AG04450 (cell line): ENCODE measurements around the gene TRIM3. TPM values are rescaled to one million over a fixed set of nuclear protein-coding genes. Genes with fewer than 3 reads are reported as not detected.

Experiments used
- CTCF ChIA-PET: fragments of 300-600, 350-600 bp; formaldehyde crosslinking; extraction: SDS; loops from one replicate; lab custom pipeline; 2022; ENCODE audit warnings: antibody characterized with exemption, inconsistent platforms; lab: Charles Lee
- POLR2A ChIA-PET: fragments of 350-600 bp; formaldehyde crosslinking; extraction: SDS; loops from one replicate; lab custom pipeline; 2021; ENCODE audit warnings: antibody characterized with exemption, inconsistent platforms; lab: Yijun Ruan, JAX
- DNase-seq: peaks from one replicate; pipeline ENCODE4 v3.0.0-alpha.2; 2011; ENCODE audit warnings: low read depth, low spot score
- H3K27ac ChIP-seq: one replicate; pipeline ENCODE4 v1.5.1; 2012; ENCODE audit warnings: low read depth, low read length, control low read depth
- H3K27me3 ChIP-seq: one replicate; pipeline ENCODE4 v1.6.0; 2012; ENCODE audit warnings: low read length; ENCODE audit not compliant: control insufficient read depth, insufficient read depth
- H3K4me3 ChIP-seq: 2 replicates; pipeline ENCODE4 v1.5.1; 2011; ENCODE audit warnings: mild to moderate bottlenecking, low read depth, low read length, control low read depth
- H3K9me3 ChIP-seq: 2 replicates; pipeline ENCODE4 v1.5.1; 2012; ENCODE audit warnings: low read length; ENCODE audit not compliant: control insufficient read depth, insufficient read depth
- polyA plus RNA-seq: library from polyadenylated mRNA; depleted of rRNA; stranded (reverse); fragments of >200 nt; gene quantifications from 2 replicates; pipeline ENCODE4 v1.2.3, GENCODE V29; 2011
- TF ChIP-seq, protein P1 (sequence below): IDR thresholded peaks from 2 replicates; pipeline ENCODE4 v1.5.1; 2011; ENCODE audit warnings: low read depth, low read length, control low read depth, inconsistent platforms

The TRIM3 gene
- polyA plus RNA-seq, 1 experiment, result 10.5 TPM

GRCh38 chr11:6474806-6475500 lies 1.2 kb upstream of the TRIM3 start:
- Histone ChIP-seq H3K27me3 (no peaks in the 10 kb centered on the region), H3K9me3 (no peaks in the 10 kb centered on the region; the same call in 1 of the 2 replicates), H3K27ac (peak overlapping the region; percentile 59), H3K4me3 (no peak overlapping the region)
- TF ChIP-seq, protein P1, sequence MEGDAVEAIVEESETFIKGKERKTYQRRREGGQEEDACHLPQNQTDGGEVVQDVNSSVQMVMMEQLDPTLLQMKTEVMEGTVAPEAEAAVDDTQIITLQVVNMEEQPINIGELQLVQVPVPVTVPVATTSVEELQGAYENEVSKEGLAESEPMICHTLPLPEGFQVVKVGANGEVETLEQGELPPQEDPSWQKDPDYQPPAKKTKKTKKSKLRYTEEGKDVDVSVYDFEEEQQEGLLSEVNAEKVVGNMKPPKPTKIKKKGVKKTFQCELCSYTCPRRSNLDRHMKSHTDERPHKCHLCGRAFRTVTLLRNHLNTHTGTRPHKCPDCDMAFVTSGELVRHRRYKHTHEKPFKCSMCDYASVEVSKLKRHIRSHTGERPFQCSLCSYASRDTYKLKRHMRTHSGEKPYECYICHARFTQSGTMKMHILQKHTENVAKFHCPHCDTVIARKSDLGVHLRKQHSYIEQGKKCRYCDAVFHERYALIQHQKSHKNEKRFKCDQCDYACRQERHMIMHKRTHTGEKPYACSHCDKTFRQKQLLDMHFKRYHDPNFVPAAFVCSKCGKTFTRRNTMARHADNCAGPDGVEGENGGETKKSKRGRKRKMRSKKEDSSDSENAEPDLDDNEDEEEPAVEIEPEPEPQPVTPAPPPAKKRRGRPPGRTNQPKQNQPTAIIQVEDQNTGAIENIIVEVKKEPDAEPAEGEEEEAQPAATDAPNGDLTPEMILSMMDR, result no peak
- DNase-seq, result no peak
- ChIA-PET POLR2A (interaction anchor here (1.4 to 2.3 kb wide), 3 partner anchors 56 to 156 kb away, joined by 3 to 9 read pairs (median 3); partner anchors contain the start of gene APBB1), CTCF (interaction anchor here (0.8 to 5.0 kb wide), 2 partner anchors 86 to 97 kb away, joined by 3 to 44 read pairs; no protein-coding TSS in a partner anchor)

- Histone ChIP-seq H3K27ac (peak overlapping the region; percentile 94), H3K27me3 (no peaks in the 10 kb centered on the region), H3K4me3 (peak overlapping the region; percentile 66), H3K9me3 (no peaks in the 10 kb centered on the region; the same call in 1 of the 2 replicates)
- DNase-seq, result no peak
- TF ChIP-seq, protein P1, result no peak
- ChIA-PET CTCF (interaction anchor here (0.8 to 5.0 kb wide), 4 partner anchors 31 to 1557 kb away, joined by 3 to 44 read pairs (median 6); no protein-coding TSS in a partner anchor), POLR2A (interaction anchor here (1.7 to 2.3 kb wide), 2 partner anchors 55 to 155 kb away, joined by 3 to 9 read pairs; partner anchors contain the start of gene APBB1)
Observed at GRCh38 chr11:6474413-6474792, 662 bp upstream of the TRIM3 start.

DNA sequence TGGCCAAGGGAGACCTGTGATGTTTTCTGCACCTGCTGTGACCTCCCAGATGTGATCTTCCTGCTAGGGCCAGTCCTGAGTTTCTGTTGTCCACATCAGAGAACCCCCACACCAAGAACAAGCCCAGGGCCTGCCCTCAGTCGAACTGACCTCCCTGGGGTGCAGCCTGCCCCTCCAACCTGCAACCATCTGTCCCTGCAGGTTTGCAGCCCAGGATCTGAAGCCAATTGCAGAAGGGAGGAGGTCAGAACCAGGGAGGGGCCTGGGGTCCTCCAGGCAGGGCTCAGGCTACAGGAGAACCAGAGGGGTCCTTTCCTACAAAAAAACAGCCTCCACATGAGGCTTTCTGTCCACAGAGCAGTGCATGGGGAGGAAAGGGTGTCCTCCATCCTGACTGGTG lies 807 bp downstream of the TRIM3 start:
- POLR2A ChIA-PET, result interaction anchor here (1.0 to 2.3 kb wide), 4 partner anchors 9 to 210 kb away, joined by 3 to 9 read pairs (median 3); partner anchors contain the start of genes APBB1 and MRPL17
- TF ChIP-seq, protein P1, result no peak

GRCh38 chr11:6469599-6469998 lies 4.1 kb downstream of the TRIM3 start:
- TF ChIP-seq, protein P1, result no peak
- CTCF ChIA-PET, result interaction anchor here (0.8 to 2.3 kb wide), 4 partner anchors 26 to 213 kb away, joined by 3 to 17 read pairs (median 9); partner anchors contain the start of gene MRPL17
- H3K4me3 ChIP-seq, result no peak overlapping the region
- POLR2A ChIA-PET, result interaction anchor here (1.8 kb wide), 1 partner anchor 50 kb away, joined by 4 read pairs; the partner anchor contains the start of gene APBB1
- H3K27me3 ChIP-seq, result no peaks in the 10 kb centered on the region
- DNase-seq, result no peak
- H3K9me3 ChIP-seq, result no peaks in the 10 kb centered on the region; the same call in 1 of the 2 replicates
- H3K27ac ChIP-seq, result no peak overlapping the region

More for the DNA sequence above, 807 bp downstream of the TRIM3 start:
- CTCF ChIA-PET, result interaction anchor here (2.1 to 5.0 kb wide), 2 partner anchors 29 to 95 kb away, joined by 7 to 44 read pairs; no protein-coding TSS in a partner anchor
- Histone ChIP-seq H3K27me3 (no peaks in the 10 kb centered on the region), H3K4me3 (peak overlapping the region; percentile 84), H3K9me3 (no peaks in the 10 kb centered on the region; the same call in 1 of the 2 replicates), H3K27ac (no peak overlapping the region)
- DNase-seq, result no peak
